ENCODE measurements around the gene CADM1. TPM values are rescaled to one million over a fixed set of nuclear protein-coding genes. Genes with fewer than 3 reads are reported as not detected.

Gene CADM1
- polyA plus RNA-seq, 2 donors = 1.9 to 3.8 TPM

- H3K27me3 ChIP-seq (ENCODE audit: control insufficient read depth in 1 of 2, insufficient read depth in 2 of 2, low read length in 2 of 2) = no peaks in the 10 kb centered on the region
- H3K9me3 ChIP-seq (ENCODE audit: control insufficient read depth in 2 of 2, insufficient read depth in 1 of 2, low read depth in 1 of 2, low read length in 1 of 2) = no peaks in the 10 kb centered on the region
- no peaks in the 10 kb centered on the region for H3K36me3 ChIP-seq (ENCODE audit: control insufficient read depth in 2 of 2, insufficient read depth in 2 of 2, low read length in 1 of 2)
- H3K4me3 ChIP-seq (ENCODE audit: low read depth in 1 of 2, low read length in 2 of 2) = no peak overlapping the region
- H3K4me1 ChIP-seq (ENCODE audit: control insufficient read depth in 2 of 2, insufficient read depth in 2 of 2, low read length in 1 of 2) = no peaks in the 10 kb centered on the region
- 50 to 53% methylated on average over 1 of the region's 1 CpG for WGBS, 2 donors
- no peak overlapping the region for H3K27ac ChIP-seq (ENCODE audit: low read depth in 2 of 2, low read length in 1 of 2)
Measured at GRCh38 chr11:115197433-115197832, 306.8 kb downstream of the CADM1 start.

GRCh38 chr11:115197031-115197430, 307.2 kb downstream of the CADM1 start:
- no peak overlapping the region for H3K4me3 ChIP-seq (ENCODE audit: low read depth in 1 of 2, low read length in 2 of 2)
- no peaks in the 10 kb centered on the region for H3K9me3 ChIP-seq (ENCODE audit: control insufficient read depth in 2 of 2, insufficient read depth in 1 of 2, low read depth in 1 of 2, low read length in 1 of 2)
- WGBS, 2 donors = 87 to 90% methylated on average over 3 of the region's 3 CpGs
- H3K36me3 ChIP-seq (ENCODE audit: control insufficient read depth in 2 of 2, insufficient read depth in 2 of 2, low read length in 1 of 2) = no peaks in the 10 kb centered on the region
- H3K27ac ChIP-seq (ENCODE audit: low read depth in 2 of 2, low read length in 1 of 2) = no peak overlapping the region
- no peaks in the 10 kb centered on the region for H3K27me3 ChIP-seq (ENCODE audit: control insufficient read depth in 1 of 2, insufficient read depth in 2 of 2, low read length in 2 of 2)
- no peaks in the 10 kb centered on the region for H3K4me1 ChIP-seq (ENCODE audit: control insufficient read depth in 2 of 2, insufficient read depth in 2 of 2, low read length in 1 of 2)

GRCh38 chr11:115194802-115195110, 309.5 kb downstream of the CADM1 start:
- Histone ChIP-seq H3K9me3 (ENCODE audit: control insufficient read depth in 2 of 2, insufficient read depth in 1 of 2, low read depth in 1 of 2, low read length in 1 of 2) (no peaks in the 10 kb centered on the region), H3K27me3 (ENCODE audit: control insufficient read depth in 1 of 2, insufficient read depth in 2 of 2, low read length in 2 of 2) (no peaks in the 10 kb centered on the region), H3K4me1 (ENCODE audit: control insufficient read depth in 2 of 2, insufficient read depth in 2 of 2, low read length in 1 of 2) (no peaks in the 10 kb centered on the region), H3K4me3 (ENCODE audit: low read depth in 1 of 2, low read length in 2 of 2) (no peak overlapping the region), H3K27ac (ENCODE audit: low read depth in 2 of 2, low read length in 1 of 2) (no peak overlapping the region), H3K36me3 (ENCODE audit: control insufficient read depth in 2 of 2, insufficient read depth in 2 of 2, low read length in 1 of 2) (no peaks in the 10 kb centered on the region)
- WGBS, 2 donors = 78 to 81% methylated on average over 5 of the region's 5 CpGs

- no peaks in the 10 kb centered on the region for H3K36me3 ChIP-seq (ENCODE audit: control insufficient read depth in 2 of 2, insufficient read depth in 2 of 2, low read length in 1 of 2)
- H3K27ac ChIP-seq (ENCODE audit: low read depth in 2 of 2, low read length in 1 of 2) = no peak overlapping the region
- H3K9me3 ChIP-seq (ENCODE audit: control insufficient read depth in 2 of 2, insufficient read depth in 1 of 2, low read depth in 1 of 2, low read length in 1 of 2) = no peaks in the 10 kb centered on the region
- H3K4me3 ChIP-seq (ENCODE audit: low read depth in 1 of 2, low read length in 2 of 2) = no peak overlapping the region
- H3K4me1 ChIP-seq (ENCODE audit: control insufficient read depth in 2 of 2, insufficient read depth in 2 of 2, low read length in 1 of 2) = no peaks in the 10 kb centered on the region
- H3K27me3 ChIP-seq (ENCODE audit: control insufficient read depth in 1 of 2, insufficient read depth in 2 of 2, low read length in 2 of 2) = no peaks in the 10 kb centered on the region
- 72 to 73% methylated on average over 15 of the region's 15 CpGs for WGBS, 2 donors
Measured at GRCh38 chr11:115193914-115194801, 310.1 kb downstream of the CADM1 start.

GRCh38 chr11:115191761-115192160, 312.5 kb downstream of the CADM1 start:
- H3K4me3 ChIP-seq (ENCODE audit: low read depth in 1 of 2, low read length in 2 of 2) = no peak overlapping the region
- H3K4me1 ChIP-seq (ENCODE audit: control insufficient read depth in 2 of 2, insufficient read depth in 2 of 2, low read length in 1 of 2) = no peaks in the 10 kb centered on the region
- H3K9me3 ChIP-seq (ENCODE audit: control insufficient read depth in 2 of 2, insufficient read depth in 1 of 2, low read depth in 1 of 2, low read length in 1 of 2) = no peaks in the 10 kb centered on the region
- no peaks in the 10 kb centered on the region for H3K36me3 ChIP-seq (ENCODE audit: control insufficient read depth in 2 of 2, insufficient read depth in 2 of 2, low read length in 1 of 2)
- H3K27ac ChIP-seq (ENCODE audit: low read depth in 2 of 2, low read length in 1 of 2) = no peak overlapping the region
- no peaks in the 10 kb centered on the region for H3K27me3 ChIP-seq (ENCODE audit: control insufficient read depth in 1 of 2, insufficient read depth in 2 of 2, low read length in 2 of 2)

- WGBS, 2 donors = 89 to 97% methylated on average over 1 of the region's 1 CpG
- Histone ChIP-seq H3K4me1 (ENCODE audit: control insufficient read depth in 2 of 2, insufficient read depth in 2 of 2, low read length in 1 of 2) (no peaks in the 10 kb centered on the region), H3K9me3 (ENCODE audit: control insufficient read depth in 2 of 2, insufficient read depth in 1 of 2, low read depth in 1 of 2, low read length in 1 of 2) (no peaks in the 10 kb centered on the region), H3K4me3 (ENCODE audit: low read depth in 1 of 2, low read length in 2 of 2) (no peak overlapping the region), H3K27ac (ENCODE audit: low read depth in 2 of 2, low read length in 1 of 2) (no peak overlapping the region), H3K36me3 (ENCODE audit: control insufficient read depth in 2 of 2, insufficient read depth in 2 of 2, low read length in 1 of 2) (no peaks in the 10 kb centered on the region), H3K27me3 (ENCODE audit: control insufficient read depth in 1 of 2, insufficient read depth in 2 of 2, low read length in 2 of 2) (no peaks in the 10 kb centered on the region)
Measured at GRCh38 chr11:115190196-115190595, 314.0 kb downstream of the CADM1 start.

GRCh38 chr11:115188898-115189278, 315.3 kb downstream of the CADM1 start:
- no peaks in the 10 kb centered on the region for H3K4me1 ChIP-seq (ENCODE audit: control insufficient read depth in 2 of 2, insufficient read depth in 2 of 2, low read length in 1 of 2)
- no peaks in the 10 kb centered on the region for H3K27me3 ChIP-seq (ENCODE audit: control insufficient read depth in 1 of 2, insufficient read depth in 2 of 2, low read length in 2 of 2)
- H3K9me3 ChIP-seq (ENCODE audit: control insufficient read depth in 2 of 2, insufficient read depth in 1 of 2, low read depth in 1 of 2, low read length in 1 of 2) = no peaks in the 10 kb centered on the region
- WGBS, 2 donors = 90 to 93% methylated on average over 4 of the region's 4 CpGs
- no peaks in the 10 kb centered on the region for H3K36me3 ChIP-seq (ENCODE audit: control insufficient read depth in 2 of 2, insufficient read depth in 2 of 2, low read length in 1 of 2)
- H3K27ac ChIP-seq (ENCODE audit: low read depth in 2 of 2, low read length in 1 of 2) = no peak overlapping the region
- H3K4me3 ChIP-seq (ENCODE audit: low read depth in 1 of 2, low read length in 2 of 2) = no peak overlapping the region

- Histone ChIP-seq H3K27me3 (ENCODE audit: control insufficient read depth in 1 of 2, insufficient read depth in 2 of 2, low read length in 2 of 2) (no peaks in the 10 kb centered on the region), H3K36me3 (ENCODE audit: control insufficient read depth in 2 of 2, insufficient read depth in 2 of 2, low read length in 1 of 2) (no peaks in the 10 kb centered on the region), H3K4me1 (ENCODE audit: control insufficient read depth in 2 of 2, insufficient read depth in 2 of 2, low read length in 1 of 2) (no peaks in the 10 kb centered on the region), H3K9me3 (ENCODE audit: control insufficient read depth in 2 of 2, insufficient read depth in 1 of 2, low read depth in 1 of 2, low read length in 1 of 2) (no peaks in the 10 kb centered on the region), H3K27ac (ENCODE audit: low read depth in 2 of 2, low read length in 1 of 2) (no peak overlapping the region), H3K4me3 (ENCODE audit: low read depth in 1 of 2, low read length in 2 of 2) (no peak overlapping the region)
- WGBS, 2 donors = 85 to 91% methylated on average over 6 of the region's 6 CpGs
Measured at GRCh38 chr11:115188188-115188897, 315.9 kb downstream of the CADM1 start.

GRCh38 chr11:115185931-115186330, 318.3 kb downstream of the CADM1 start:
- Histone ChIP-seq H3K4me3 (ENCODE audit: low read depth in 1 of 2, low read length in 2 of 2) (no peak overlapping the region), H3K9me3 (ENCODE audit: control insufficient read depth in 2 of 2, insufficient read depth in 1 of 2, low read depth in 1 of 2, low read length in 1 of 2) (no peaks in the 10 kb centered on the region), H3K4me1 (ENCODE audit: control insufficient read depth in 2 of 2, insufficient read depth in 2 of 2, low read length in 1 of 2) (no peaks in the 10 kb centered on the region), H3K27me3 (ENCODE audit: control insufficient read depth in 1 of 2, insufficient read depth in 2 of 2, low read length in 2 of 2) (no peaks in the 10 kb centered on the region), H3K36me3 (ENCODE audit: control insufficient read depth in 2 of 2, insufficient read depth in 2 of 2, low read length in 1 of 2) (no peaks in the 10 kb centered on the region), H3K27ac (ENCODE audit: low read depth in 2 of 2, low read length in 1 of 2) (no peak overlapping the region)
- 62 to 71% methylated on average over 5 of the region's 5 CpGs for WGBS, 2 donors

GRCh38 chr11:115185507-115185906, 318.7 kb downstream of the CADM1 start:
- H3K27ac ChIP-seq (ENCODE audit: low read depth in 2 of 2, low read length in 1 of 2) = no peak overlapping the region
- H3K4me1 ChIP-seq (ENCODE audit: control insufficient read depth in 2 of 2, insufficient read depth in 2 of 2, low read length in 1 of 2) = no peaks in the 10 kb centered on the region
- no peaks in the 10 kb centered on the region for H3K9me3 ChIP-seq (ENCODE audit: control insufficient read depth in 2 of 2, insufficient read depth in 1 of 2, low read depth in 1 of 2, low read length in 1 of 2)
- H3K4me3 ChIP-seq (ENCODE audit: low read depth in 1 of 2, low read length in 2 of 2) = no peak overlapping the region
- no peaks in the 10 kb centered on the region for H3K27me3 ChIP-seq (ENCODE audit: control insufficient read depth in 1 of 2, insufficient read depth in 2 of 2, low read length in 2 of 2)
- 77 to 79% methylated on average over 4 of the region's 4 CpGs for WGBS, 2 donors
- H3K36me3 ChIP-seq (ENCODE audit: control insufficient read depth in 2 of 2, insufficient read depth in 2 of 2, low read length in 1 of 2) = no peaks in the 10 kb centered on the region
